Peyer's patch (tissue), 4 donors: ENCODE results near the gene P3H3.

ENCODE experiments used
- CTCF ChIP-seq, 6 experiments: fragments of 450-650 bp in 4 of 6; fragments of 200-600 bp in 2 of 6; sonication (generic) in 1 of 6; IDR thresholded peaks; one replicate each; pipeline ENCODE4 v1.5.1; 2017 to 2019; ENCODE audit warnings: antibody characterized with exemption in 6 of 6, mild to moderate bottlenecking in 3 of 6, moderate library complexity in 1 of 6
- POLR2A ChIP-seq, 2 donors: fragments of 450-650 bp; IDR thresholded peaks; one replicate each; pipeline ENCODE4 v1.5.1; 2017; ENCODE audit warnings: antibody characterized with exemption in 2 of 2, mild to moderate bottlenecking in 2 of 2, moderate library complexity in 2 of 2

- no peak for TF ChIP-seq CTCF (IDR thresholded peaks at IDR 0.05)
- TF ChIP-seq POLR2A (IDR thresholded peaks at IDR 0.05) = no peak
These were observed 13.9 kb downstream of the P3H3 start for GRCh38 chr12:6842075-6842474.
